Mammary epithelial cell (primary cell): ENCODE data around the gene NEDD8.

ENCODE experiments used
- CTCF ChIP-seq, 2 donors: IDR thresholded peaks in 1 of 2; conservative IDR thresholded peaks in 1 of 2; 2 replicates each; pipeline ENCODE4 v1.5.1; 2011 to 2012; ENCODE audit warnings: inconsistent platforms in 2 of 2, low read length in 2 of 2, mild to moderate bottlenecking in 2 of 2, control low read depth in 1 of 2, low read depth in 1 of 2; ENCODE audit not compliant: insufficient read depth in 1 of 2; ENCODE audit errors: extremely low read depth in 1 of 2
- EZH2 ChIP-seq: IDR thresholded peaks from 2 replicates; pipeline ENCODE4 v1.6.1; 2012; ENCODE audit warnings: low read length, inconsistent platforms, borderline replicate concordance

GRCh38 chr14:24241829-24242443 is 9.8 kb upstream of the NEDD8 start:
- TF ChIP-seq CTCF (conservative IDR thresholded peaks at IDR 0.05 in 1 of 2, IDR thresholded peaks at IDR 0.05 in 1 of 2; ENCODE audit: extremely low read depth in 1 of 2, insufficient read depth in 1 of 2, low read depth in 1 of 2, low read length in 2 of 2) (peak in 1 of 2 donors; percentile 51), EZH2 (no peak)
